GM18508 (cell line): ENCODE measurements around the gene MEX3D.

ENCODE experiments used
- ATAC-seq: cut with Tn5 transposase; IDR thresholded peaks from one replicate; pipeline ENCODE4 v1.9.1; 2021; ENCODE audit warnings: moderate number of reproducible peaks; ENCODE audit not compliant: insufficient read depth, unreplicated experiment

The MEX3D gene

DNA sequence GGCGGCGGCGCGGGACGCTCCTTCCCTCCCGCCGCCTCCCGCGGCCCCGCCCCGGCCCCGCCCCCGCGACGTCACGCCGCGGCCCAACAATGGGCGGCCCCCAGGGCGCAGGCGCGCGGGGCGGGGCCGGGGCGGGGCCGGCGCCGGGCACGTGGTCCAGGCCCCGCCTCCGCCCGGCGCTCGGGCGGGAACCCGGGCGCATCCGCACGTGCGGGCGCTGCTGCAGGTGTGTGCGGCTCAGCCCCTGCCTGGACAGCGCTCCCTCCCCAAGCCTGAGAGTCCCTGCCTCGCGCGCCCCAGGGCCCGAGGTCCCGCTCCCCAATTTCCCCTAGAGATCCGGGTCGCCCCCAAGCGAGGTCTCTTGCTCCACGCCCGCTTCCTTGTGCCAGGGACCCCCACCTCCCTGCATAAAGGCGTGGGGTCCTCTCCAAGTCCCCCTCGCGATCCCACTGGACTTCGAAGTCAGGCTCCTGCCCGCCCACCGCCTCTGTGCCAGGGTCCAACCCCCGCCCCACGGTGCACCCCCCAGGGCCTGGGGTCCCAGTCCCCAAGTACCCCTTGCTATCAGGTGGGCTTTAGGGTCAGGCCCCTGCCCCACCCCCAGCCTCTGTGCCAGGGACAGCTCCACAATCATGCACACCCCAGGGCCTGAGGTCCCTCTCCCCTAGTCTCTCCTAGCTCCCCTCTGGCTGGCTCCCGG, at the start of gene MEX3D:
TSS of gene MEX3D (minus strand) at position 6 of the 700 bp plus-strand sequence. CDS start 267 bp downstream, outside the sequence.
- no peak for ATAC-seq

DNA sequence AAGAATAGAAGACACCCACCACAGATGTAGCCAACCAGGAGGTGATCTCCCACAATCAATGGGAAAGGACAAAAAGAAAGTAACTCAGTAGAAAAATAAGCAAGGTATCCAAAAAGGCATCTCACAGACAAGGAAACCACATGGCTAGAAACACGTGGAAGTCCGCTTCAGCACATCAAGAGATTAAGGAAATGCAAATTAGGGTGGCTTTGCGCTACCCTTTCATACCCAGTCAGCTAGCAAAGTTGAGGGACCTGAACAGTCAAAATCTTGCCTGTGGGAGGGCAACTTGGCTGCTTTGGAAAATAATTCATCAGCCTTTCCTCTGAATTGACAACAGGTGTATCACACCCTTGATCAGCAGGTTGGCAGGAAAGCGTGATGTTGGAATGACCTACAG, 48.8 kb upstream of the MEX3D start:
- no peak for ATAC-seq

DNA sequence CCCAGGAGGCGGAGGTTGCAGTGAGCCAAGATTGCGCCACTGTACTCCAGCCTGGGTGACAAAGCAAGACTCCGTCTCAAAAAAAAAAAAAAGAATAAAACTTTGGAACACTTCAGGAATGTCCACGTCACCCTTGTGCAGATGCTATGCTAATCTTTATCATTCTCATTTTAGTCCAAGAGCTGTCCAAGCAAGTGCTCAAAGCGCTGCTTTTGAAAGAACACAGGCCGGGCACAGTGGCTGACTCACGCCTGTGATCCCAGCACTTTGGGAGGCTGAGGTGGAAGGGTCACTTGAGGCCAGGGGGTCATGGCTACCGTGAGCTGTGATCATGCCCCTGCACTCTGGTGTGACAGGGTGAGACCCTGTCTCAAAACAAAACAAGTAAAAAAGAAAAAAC, 48.3 kb upstream of the MEX3D start:
- ATAC-seq, result no peak

DNA sequence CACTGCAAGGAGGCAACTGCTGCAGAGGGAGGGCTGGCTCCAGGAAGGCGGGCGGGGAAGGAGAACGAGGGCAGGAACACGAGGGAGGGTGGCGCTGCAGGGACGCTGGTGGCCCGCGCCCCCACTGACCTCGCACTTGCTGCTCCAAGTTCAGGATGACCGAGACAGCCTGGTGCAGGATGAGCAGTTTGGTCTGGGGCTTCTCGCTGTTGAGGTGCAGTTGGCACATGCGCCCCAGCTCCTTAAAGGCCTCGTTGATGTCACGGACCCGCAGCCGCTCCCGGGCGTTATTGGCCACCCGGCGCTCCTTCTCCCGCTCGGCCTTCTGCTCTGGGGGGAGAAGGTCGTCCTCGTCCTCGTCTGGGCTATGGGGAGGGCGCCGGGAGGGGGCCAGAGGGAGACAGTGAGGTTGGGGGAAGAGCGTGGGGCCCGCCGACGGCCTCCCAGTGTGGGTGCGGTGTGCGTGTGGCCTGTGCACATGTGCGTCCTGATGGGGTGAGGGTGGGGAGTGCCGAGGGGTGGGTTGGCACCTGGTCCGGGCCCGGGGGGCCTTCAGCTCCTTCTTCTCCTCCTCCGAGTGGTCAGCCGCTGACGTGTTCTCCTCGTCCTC, 47.1 kb upstream of the MEX3D start:
- no peak for ATAC-seq

DNA sequence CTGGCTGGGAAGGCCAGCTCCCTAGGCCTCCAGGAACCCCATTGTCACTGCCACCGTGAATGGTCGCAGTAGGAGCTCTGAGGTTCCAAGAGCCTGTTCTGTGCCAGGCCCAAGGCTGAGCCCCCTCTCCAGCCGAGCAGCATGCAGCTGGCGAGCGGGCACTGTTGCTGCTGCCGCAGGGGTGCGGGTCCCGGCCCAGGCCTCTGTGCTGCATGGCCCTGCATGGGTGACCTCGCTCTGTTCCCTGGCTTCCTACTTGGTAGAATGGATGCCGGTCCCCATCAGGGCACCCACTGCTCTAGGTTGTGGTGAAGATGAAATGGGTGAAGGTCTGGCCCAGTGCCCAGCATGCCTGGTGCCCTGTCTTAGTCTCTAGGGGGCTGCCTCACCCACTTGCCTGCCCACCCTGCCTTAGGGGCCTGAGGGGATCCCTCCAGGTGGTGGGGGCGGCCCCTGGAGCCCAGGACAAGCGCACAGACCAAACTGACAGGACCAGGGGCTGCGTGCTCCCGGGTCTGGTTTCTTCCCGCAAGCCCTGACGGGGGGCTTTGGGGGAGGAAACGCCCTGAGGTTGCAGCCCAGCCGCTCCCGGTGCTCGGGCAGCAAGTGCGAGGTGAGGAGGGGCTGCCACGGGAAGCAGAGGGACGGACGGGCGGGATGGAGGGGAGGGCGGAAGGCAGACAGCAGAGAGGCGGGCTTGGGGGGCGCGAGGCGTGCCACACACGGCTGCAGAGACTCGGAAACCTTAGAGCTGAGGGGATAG, 45.9 kb upstream of the MEX3D start:
- ATAC-seq, result no peak

DNA sequence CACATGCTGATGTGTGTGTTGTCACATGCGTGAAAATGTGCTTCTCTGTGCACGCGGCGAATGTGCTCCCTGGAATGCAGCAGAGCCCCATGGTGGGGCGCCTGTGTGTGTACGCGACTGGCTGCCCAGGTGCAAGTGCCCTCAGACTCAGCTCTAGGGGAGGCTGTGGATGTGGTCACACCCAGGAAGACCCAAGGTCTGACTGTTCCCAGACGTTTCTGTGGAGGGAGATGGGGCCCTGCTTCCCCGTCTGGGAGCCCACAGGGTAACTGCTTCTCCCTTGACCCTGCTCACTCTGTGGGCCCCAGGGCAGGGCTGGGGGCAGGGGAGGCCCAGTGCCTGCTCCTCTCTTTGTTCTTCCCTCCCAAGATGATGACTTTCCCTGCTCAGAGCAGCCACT, 45.0 kb upstream of the MEX3D start:
- ATAC-seq, result no peak

DNA sequence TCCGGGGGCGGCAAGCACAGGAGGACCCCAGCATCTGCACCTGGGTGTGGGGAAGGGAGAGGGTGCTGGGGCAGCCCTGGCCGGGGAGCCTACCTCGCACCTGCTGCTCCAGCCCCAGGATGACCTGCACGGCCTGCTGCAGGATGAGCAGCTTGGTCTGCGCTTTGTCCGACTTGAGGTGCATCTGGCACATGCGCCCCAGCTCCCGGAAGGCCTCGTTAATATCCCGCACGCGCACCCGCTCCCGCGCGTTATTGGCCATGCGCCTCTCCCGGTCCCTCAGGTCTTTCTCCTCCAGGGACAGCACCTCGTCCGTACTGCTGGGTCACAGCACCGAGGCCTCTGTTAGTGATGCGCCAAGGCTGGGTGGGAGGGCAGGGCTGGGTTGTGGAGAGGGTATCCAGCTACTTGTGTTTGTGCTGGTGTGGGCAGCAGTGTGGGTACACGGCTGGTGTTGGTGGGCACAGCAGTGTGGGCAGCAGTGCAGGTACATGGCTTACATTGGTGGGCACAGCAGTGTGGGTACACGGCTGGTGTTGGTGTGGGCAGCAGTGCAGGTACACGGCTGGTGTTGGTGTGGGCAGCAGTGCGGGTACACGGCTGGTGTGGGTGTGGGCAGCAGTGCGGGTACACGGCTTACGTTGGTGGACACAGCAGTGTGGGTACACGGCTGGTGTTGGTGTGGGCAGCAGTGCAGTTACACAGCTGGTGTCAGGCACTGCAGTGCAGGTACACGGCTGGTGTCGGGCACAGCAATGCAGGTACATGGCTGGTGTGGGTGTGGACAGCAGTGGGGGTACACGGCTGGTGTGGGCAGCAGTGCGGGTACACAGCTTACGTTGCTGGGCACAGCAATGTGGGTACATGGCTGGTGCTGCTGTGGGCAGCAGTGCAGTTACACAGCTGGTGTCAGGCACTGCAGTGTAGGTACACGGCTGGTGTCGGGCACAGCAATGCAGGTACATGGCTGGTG, 44.3 kb upstream of the MEX3D start:
- no peak for ATAC-seq

DNA sequence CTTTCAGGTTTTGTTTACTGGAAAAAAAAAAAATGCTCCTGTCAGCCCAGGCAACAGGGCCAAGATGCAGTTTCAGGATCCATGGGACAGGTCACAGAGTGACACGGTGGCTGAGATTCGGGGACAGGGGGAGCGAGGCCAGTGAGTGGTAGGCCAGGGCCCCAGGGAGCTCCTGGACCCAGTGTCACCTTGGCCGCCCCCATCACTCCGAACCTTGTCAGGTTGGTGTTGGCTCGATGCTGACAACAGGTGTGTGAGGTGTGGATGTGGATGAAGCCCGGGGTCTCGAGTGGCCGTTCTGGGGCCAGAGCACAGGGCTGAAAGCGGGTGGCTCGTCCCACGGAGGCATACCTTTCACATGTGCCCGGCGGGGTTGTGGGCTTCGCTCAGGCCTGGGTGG, 43.2 kb upstream of the MEX3D start:
- ATAC-seq, result no peak

DNA sequence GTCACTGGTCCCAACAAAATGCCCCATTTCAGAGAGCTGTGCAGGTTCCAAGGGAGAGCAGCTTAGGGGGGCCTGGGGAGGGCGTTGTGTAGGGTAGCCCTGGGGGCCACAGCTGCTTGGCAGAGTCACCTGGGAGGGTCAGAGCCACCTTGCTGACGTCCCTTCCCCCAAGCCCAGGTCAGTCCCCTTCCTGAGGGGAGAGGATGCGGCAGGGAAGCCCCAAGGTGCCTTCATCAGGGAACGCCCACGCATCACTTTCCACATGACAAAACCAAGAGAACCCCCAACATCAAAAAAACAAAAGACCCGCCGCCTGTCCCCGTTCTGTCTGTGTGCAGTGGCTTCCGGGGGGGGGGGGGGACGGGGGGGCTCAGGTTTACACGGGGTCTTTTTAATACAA, 42.5 kb upstream of the MEX3D start:
- ATAC-seq, result no peak

DNA sequence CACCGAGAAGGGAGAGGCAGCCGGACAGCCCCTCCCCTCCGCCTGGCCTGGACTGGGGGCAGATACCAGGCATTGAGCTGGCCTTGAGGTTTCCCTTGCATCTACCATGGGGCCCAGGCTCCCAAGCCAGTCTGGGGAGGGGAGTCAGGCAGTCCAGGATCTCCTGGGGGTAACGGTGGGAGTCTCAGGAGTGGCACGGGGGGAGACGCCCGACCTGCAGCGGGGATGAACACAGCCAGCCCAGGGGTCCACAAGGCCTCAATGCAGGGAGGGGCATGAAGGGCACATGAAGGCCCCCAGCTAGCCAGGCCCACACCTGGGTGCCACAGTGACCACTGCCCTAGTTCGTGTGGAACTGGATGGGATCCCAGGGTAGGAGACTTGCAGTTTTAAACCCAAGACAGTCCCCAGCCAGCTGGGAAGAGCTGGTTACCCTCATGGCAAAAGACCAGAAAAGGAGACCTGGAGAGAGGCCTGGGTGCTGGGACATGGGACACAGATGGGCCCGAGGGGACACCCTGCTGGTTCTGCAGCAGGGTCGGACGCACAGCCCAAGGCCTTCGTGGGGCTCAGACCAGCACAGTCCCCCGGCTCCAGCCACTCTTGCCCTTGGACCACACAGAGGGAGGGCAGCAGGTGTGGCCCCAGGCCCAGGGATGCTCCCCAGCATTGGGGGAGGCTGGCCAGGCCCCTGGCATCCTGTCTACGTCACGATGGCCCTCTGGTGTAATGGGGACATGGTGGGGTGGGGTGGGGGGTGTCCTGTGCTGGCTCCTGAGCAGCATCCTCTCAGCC, 41.8 kb upstream of the MEX3D start:
- no peak for ATAC-seq

DNA sequence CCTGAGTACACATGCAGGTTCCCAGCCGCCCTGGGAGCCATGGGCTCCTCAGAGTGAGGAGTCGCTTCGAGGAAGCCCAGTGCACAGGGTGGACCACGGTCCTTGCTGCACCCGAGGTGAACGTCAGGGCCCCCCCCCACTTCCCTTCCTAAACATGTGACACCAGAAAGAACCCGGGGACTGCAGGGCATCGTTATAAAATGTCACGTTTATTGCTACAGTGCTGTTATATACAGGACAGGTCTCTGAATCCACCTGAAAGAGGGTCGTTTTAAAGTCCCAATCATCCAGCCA, 40.9 kb upstream of the MEX3D start:
- ATAC-seq, result no peak

DNA sequence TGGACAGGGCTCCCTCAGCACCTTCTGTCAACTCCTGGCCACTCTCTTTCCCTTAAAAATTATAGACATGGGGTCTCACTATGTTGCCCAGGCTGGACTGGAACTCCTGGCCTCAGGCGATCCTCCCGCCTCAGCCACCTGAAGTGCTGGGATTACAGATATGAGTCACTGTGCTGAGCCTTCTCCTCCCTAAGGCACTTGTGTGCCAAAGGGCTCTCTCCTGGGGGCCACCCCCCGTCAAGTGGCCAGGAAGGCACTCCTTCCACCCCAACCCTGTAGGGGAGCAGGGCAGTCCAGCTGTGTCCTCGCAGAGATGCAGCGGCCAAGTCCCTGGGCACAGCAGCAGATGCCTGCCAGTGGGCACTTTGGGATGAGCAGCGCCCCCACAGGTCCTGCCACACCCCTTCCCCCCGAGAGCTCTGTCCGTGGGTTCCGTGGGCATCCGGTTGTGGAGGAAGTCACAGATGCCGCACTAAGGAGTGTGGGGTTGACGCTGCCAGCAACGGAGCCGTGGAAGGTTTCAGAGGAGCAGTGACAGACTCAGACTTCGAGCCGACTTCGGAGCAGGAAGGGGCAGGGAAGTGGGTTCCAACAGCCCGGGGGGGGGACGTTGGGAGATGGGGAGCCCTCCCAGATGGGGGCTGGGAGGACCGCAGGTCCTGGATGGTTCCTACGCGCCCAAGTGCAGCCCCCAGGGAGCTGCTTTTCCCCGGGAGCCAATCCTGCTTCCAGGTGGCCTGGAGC, 40.4 kb upstream of the MEX3D start:
- ATAC-seq, result no peak

DNA sequence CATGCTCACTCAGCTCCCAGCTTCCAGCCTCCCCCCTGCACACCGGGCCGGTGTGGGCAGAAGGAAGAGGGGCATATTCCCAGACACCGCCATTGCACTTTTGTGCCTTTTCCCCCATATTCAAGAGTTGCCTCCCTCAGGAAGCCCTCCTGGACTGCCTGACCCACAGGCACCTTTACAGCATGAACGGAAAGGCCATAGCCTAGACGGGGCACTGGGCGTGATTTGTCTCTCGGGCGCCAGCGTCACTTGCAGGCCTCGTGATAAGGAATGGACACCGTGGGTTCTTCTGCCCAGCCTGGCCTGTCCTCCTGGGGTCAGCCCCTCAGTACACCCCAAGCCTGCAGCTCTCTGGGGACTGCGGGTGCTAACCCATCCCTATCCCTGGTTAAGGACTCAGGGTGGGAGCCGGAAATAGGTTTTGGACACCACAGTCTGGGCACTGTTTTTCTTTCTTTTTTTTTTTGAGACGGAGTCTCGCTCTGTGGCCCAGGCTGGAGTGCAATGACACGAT, 38.1 kb upstream of the MEX3D start:
- no peak for ATAC-seq

DNA sequence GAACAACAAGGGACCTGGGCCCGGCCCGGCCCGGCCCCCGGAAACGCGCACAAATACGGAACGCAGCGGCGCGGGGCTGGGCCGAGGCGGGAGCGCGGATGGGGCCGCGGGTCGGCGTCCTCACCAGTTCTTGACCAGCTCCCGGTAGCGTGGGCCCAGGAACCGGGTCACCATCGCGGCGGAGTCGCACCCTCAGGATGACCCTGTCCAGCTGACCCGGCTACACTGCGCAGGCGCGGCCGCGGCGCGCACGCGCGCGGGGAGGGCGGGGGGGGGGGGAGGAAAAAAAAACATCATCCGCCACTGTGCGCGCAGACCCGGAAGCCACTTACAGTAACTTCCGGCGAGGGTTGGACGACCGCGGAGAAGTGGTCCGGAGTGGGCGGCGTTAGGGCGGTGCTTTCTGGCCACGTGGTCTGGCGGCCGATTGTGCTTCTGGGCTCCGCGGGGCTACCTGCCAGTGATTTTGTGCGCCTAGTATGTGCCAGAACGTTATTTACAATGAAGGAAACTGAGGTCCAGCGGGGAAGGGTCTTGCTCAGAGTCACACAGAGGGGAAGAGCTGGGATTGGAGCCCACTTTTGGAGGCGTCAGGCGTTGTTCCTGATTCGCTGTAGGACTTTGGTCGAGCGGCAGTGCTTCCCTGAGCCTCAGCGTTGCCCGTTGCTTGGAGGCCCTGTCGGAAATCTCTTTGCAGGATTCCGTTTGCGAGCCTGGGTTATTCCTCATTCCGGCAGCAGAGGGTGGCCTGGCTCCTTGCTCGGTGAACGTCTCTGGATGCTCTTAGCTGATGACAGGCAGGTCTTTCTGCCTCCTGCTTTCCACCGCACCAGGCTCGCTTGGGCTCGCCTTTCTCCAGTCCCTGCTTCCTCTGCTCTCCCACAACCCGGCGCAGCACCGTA, 37.4 kb upstream of the MEX3D start, which contains the start of gene UQCR11:
TSS of gene UQCR11 (minus strand) at position 227 of the 902 bp plus-strand sequence. CDS start at position 174, 53 bp downstream.
- ATAC-seq, result no peak

DNA sequence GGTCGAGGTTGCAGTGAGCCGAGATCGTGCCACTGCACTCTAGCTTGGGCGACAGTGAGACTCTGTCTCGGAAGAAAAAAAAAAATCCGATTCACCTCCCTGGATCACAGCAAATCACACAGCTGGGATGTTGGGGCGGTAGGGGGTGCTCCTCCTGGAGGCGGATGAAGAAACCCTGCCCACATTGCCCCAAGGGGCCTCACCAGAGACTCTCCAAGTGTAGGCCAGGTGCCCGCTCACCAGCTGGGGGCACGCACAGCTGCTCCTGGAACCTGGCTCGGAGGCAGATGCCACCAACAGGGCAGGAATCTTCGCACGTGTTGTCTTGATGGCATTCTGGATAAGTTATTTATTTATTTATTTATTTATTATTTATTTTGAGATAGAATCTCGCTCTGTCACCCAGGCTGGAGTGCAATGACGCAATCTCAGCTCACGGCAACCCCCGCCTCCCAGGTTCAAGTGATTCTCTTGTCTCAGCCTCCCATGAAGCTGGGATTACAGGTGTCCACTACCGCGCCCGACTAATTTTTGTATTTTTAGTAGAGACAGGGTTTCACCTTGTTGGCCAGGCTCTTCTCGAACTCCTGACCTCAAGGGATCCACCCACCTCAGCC, 34.1 kb upstream of the MEX3D start:
- no peak for ATAC-seq

DNA sequence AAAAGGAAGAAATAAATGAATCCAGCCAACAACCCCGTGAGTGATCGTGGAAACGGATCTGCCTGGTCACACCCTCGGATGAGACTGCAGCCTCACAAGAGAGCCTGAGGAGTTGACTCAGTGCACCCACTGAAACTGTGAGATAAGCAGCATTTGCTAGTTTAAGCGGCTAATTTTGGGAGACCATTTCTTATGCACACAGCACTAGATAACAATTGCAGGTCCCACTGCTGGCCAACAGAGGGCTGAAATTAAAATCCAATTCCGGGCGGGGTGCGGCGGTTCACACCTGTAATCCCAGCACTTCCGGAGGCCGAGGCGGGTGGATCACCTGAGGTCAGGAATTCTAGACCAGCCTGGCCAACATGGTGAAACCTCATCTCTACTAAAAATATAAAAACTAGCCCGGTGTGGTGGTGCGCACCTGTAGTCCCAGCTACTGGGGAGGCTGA, 33.5 kb upstream of the MEX3D start:
- ATAC-seq, result no peak

DNA sequence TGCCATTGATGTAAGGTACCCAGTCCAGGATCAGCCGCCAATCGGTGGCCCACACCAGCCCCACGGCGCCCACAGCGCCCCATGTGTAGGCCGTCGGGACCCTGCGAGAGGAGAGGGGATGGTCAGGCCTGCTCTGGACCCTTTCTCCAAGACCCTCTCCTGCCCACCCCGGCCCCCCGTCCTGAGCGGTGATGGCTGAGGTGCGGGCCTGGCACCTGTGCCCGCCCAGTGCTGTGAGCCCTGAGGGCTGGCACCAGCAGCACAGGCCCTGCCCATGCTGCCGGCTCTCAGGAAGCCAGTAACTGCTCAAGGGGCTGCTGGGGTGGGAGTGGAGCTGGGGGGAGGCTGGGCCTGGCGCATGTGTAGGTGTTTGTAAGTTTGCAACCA, 31.3 kb upstream of the MEX3D start:
- no peak for ATAC-seq
